GM21367 (cell line): Measurements from ENCODE around the gene C12orf75.
"Not testable (repeated sequence)": the region's sequence is repeated elsewhere in the genome, so short reads cannot be mapped to it uniquely, and the experiment has no call there.

Experiments
- ATAC-seq: cut with Tn5 transposase; IDR thresholded peaks from one replicate; pipeline ENCODE4 v1.9.1; 2021; ENCODE audit not compliant: unreplicated experiment

The C12orf75 gene

GRCh38 chr12:105309384-105309783, 21.1 kb upstream of the C12orf75 start:
- ATAC-seq = not testable (repeated sequence)

DNA sequence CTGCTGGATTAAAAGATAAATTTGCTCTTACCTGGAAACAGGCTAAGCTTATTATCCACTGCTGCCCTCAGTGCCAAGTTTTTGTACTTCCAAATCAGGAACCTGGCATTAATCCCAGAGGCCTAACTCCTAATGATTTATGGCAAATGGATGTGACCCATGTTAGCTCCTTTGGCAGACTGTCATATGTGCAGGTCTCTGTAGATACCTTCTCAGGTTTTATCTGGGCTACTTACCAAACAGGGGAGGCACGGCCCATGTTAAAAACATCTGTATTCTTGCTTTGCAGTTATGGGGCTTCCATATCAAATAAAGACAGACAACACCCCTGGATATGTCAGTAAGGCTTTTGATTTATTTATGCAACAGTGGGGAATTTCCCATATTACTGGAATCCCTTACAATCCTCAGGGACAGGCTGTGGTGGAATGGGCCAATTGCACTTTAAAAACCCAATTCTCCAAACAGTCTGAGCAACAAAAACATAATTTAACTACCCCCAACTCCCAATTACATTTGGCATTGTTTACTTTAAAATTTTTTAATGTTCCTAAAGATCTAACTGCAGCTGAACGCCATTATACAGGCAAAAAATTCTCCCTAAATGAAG, 19.9 kb upstream of the C12orf75 start:
- not testable (repeated sequence) for ATAC-seq

DNA sequence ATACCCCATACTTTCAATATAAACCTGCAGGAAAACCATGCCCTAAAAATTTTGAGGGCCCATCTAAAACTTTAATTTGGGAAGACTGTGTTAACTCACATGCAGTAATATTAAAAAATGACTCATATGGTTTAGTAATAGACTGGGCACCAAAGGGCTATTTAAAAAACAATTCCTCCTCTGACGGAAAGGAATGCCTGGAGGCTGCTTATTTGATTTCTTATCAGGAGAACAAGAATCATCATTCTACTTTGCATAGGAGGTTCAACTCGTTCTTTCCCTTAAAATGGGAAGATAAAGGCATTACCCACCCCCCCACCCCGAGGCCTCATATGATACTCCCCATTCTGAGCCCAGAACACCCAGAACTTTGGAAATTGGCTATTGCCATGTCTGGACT, 18.6 kb upstream of the C12orf75 start:
- not testable (repeated sequence) for ATAC-seq

DNA sequence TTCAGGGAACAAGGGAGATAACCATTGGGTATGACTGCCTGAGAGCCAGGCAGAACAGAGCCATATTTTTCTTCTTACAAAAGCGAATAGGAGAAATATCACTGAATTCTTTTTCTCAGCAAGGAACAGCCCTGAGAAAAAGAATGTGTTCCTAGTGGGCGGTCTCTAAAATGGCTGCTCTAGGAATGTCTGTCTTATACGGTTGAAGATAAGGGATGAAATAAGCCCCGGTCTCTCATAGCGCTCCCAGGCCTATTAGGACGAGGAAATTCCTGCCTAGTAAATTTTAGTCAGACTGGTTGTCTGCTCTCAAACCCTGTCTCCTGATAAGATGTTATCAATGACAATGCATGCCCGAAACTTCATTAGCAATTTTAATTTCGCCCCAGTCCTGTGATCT, 16.7 kb upstream of the C12orf75 start:
- not testable (repeated sequence) for ATAC-seq

DNA sequence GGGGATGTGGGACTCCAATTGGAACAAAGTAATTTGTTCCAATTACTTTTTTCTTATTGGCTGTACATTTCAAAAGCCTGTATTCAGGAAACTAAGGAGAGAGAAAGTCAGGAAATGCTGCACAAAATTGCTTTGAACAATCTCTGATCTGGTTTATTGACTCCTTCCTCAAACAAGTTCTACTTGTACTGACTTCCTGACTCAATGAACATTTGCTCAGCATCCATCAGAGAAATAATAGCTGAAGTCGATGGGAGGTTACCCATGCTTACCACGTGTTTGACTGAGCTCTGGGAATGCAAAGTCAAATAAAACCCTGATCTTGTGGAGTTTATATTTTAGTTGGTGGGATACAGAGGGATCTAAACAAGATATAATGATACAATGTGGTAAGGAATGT, 15.4 kb upstream of the C12orf75 start:
- ATAC-seq = no peak

GRCh38 chr12:105315726-105316125, 14.8 kb upstream of the C12orf75 start:
- no peak for ATAC-seq

DNA sequence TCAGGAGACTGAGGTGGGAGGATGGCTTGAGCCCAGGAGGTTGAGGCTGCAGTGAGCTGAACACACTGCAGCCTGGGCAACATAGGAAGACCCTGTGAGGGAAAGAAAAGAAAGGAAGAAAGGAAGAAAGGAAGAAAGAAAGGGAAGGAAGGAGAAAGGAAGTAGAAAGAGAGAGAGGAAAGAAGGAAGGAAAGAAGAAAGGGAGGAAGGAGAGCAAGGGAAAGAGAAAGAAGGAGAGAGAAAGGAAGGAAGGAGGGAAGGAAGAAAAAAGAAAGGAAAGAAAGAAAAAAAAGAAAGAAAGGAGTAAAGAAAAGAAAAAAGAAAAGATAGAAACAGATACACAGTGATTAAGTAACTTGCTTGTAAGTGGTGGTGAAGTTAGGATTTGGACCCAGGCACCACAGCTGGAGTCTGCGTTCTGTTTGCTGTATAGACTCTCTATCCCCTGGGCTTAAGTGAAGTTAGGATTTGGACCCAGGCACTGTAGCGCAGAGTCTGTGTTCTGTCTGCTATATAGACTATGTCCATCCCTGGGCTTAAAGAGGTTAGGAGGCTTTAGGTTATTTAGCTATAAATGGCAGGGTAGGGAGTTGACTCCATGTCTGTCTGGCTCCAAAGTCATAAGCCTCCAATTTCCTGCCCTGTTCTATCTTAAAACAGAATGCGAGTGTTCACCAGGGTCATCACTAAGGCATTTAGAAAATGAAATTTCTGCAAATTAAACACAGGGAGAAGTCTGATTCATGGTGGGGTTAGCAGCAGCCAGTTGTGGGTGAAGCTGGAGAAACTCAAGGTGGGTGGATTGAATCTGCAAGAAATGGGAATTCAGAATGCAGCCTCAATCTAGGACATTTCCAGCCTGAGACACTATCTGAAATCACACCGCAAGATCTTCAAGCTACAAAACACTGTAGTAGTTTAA, 13.3 kb upstream of the C12orf75 start:
- no peak for ATAC-seq

DNA sequence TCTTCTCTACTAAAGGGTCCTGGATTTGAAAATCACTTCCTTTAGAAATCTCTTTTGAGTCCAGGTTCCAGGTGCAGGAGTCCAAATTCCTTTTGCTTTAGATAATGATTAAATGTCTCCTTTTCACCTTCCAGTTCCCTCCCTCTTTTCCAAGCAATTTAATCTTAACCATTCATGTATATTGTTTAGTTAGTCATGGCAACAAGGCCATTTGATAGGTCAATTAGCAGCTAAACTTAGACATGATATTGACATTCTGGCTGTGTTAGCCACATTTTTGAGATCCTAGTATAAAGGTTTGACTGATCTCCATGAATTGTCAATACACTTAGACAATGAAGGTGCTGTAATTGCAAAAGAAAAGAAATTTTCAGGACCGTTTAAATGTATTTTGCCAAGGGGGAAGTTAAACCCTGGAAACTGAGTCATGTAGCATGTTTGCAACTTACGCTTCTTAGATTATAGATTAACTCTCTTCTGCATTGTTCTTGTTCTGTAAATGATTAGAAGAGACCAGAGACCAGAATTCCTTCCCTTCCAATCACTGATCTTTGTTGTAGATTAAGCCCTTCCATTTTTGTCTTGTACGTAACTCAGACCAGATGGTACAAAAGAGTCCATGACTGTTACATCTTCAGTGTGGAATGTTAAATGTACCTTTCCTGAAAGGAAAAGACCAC, 12.4 kb upstream of the C12orf75 start:
- ATAC-seq = no peak

- no peak for ATAC-seq
These were observed 11.6 kb upstream of the C12orf75 start for GRCh38 chr12:105318651-105319483.

GRCh38 chr12:105319691-105320209, 10.7 kb upstream of the C12orf75 start:
- ATAC-seq = no peak

DNA sequence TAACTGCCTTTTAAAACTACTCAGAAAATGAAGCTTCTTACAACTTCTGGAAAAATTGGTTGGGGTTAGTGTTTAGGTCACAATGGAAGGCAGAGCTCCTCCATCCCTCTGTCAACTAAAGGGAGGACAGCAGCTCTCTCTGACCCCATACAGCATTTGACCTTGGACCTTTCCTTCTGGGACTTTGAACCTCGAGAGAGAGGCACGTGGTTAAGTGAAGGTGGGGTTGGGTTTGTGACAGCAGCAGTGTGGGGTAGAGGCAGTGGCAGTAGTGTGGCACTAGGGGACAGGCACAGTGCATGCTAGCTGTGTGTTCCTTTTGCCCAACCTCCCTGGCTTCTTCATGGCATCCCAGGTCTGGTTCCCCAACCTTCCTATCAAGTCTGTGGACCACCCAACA, 9.4 kb upstream of the C12orf75 start:
- ATAC-seq = no peak

- ATAC-seq = no peak
These were observed 8.4 kb upstream of the C12orf75 start for GRCh38 chr12:105322070-105322469.

DNA sequence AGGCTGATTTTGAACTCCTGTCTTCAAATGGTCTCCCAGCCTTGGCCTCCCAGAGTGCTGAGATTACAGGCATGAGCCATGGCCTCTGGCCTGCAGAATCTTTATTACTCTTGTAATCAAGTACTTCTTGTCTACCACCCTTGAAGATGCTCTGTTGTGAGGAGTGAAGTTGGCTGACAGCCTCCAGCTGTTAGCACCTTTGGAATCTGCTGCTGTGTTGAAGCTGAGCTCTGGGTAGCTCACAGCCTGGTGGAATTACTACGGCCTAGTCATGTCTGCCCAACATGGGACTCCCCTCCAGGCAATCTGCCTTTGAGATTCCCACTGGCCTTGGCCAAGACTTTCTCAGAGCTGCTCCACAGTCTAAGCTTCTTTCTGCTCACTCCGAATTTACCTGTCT, 5.8 kb upstream of the C12orf75 start:
- ATAC-seq = no peak

DNA sequence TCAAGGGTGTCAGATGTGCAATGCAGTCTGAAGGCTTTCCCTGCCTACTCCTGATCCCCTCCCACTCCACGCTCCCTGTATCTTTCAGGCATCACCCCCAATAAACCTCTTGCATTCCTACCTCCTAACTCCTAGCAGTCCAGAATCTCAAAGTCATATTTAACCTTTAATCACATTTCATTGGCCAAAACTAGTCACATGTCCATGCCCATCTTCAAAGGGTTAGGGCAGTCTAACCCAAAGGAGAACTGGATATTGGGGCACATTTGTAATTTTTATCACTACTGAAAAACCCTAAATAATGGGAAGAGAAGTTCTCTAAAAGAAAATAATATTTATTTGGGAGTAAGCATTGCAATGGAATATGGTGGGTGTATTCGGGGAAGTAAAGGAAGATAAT, 5.4 kb upstream of the C12orf75 start:
- no peak for ATAC-seq

GRCh38 chr12:105329926-105330282, 587 bp upstream of the C12orf75 start:
- ATAC-seq = no peak

DNA sequence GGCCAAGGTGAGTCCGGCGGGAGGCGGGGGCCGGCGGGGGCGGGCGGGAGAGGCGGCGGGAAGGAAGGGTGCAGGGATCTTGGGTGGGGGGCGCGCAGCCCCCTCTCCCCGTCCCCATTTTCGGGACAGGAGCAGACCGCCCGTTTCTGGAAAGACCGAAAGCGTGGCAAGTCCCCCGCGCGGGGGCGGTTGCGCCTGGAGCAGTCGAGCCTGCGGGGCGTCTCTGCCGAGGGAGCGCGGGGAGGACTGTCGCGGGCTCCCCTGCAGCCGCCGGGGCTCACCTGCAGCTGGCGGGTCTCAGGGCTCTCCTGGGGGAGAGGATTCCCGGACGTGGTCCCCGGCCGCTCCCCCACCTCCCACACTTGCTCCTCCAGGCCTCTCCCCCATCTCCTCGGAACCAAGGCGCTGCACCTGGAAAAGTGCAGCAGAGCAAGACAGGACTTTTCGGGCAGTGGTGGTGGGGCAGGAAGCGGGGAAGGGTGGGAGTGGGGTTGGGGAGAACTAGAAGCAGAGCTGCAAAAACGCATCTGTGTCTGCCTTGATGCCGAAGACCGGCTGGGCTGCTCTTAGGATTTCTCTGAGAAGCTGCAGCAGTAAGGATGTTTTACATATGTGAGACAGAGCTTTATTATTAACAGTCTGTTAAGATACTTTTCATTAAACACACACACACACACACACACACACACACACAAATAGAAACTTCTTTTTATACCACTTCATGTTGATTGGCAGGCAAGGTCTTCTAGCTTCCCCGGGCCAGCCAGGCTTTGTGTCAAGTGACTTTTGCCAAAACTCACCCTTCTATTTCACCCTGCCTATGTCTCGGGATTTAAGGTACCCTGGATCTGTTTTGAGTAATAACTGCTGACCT, 677 bp downstream of the C12orf75 start:
- no peak for ATAC-seq

GRCh38 chr12:105331805-105332251, 1.3 kb downstream of the C12orf75 start:
- no peak for ATAC-seq

GRCh38 chr12:105332286-105332685, 1.8 kb downstream of the C12orf75 start:
- ATAC-seq = not testable (repeated sequence)

GRCh38 chr12:105332925-105333324, 2.4 kb downstream of the C12orf75 start:
- no peak for ATAC-seq

DNA sequence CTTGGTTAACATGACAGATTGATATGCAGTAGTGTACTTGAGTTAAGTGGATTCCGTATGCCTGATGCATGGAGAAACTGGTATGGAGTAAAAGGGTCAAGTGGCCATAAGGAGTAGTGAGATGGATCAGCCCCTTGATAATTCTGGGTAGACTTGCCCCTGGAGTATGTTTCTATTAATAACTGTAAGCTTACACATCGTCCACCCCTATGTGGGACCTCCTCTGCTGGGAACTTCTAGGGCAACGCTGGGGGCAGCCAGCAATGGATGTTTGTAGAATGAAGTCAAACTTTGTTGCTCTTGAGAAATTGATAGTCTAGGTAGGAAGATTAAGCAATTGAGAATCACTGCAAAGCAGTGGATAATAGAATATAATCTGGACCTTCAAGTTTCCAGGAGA, 3.5 kb downstream of the C12orf75 start:
- no peak for ATAC-seq
